ENCODE data around the gene CDH20.

- TF ChIP-seq, protein P1, sequence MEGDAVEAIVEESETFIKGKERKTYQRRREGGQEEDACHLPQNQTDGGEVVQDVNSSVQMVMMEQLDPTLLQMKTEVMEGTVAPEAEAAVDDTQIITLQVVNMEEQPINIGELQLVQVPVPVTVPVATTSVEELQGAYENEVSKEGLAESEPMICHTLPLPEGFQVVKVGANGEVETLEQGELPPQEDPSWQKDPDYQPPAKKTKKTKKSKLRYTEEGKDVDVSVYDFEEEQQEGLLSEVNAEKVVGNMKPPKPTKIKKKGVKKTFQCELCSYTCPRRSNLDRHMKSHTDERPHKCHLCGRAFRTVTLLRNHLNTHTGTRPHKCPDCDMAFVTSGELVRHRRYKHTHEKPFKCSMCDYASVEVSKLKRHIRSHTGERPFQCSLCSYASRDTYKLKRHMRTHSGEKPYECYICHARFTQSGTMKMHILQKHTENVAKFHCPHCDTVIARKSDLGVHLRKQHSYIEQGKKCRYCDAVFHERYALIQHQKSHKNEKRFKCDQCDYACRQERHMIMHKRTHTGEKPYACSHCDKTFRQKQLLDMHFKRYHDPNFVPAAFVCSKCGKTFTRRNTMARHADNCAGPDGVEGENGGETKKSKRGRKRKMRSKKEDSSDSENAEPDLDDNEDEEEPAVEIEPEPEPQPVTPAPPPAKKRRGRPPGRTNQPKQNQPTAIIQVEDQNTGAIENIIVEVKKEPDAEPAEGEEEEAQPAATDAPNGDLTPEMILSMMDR (IDR thresholded peaks at IDR 0.05), result no peak
- TF ChIP-seq POLR2A (IDR thresholded peaks at IDR 0.05), result no peak
- TF ChIP-seq POLR2AphosphoS5 (IDR thresholded peaks at IDR 0.05; ENCODE audit: insufficient read depth in 1 of 2, low read depth in 1 of 2), result no peak
Measured at GRCh38 chr18:61530681-61531080, 197.5 kb downstream of the CDH20 start.

Measured in vagina (tissue), 2 donors.